Gastroesophageal sphincter (tissue), 4 donors: ENCODE results near the gene ZNHIT2. TPM values are rescaled to one million over a fixed set of nuclear protein-coding genes. Genes with fewer than 3 reads are reported as not detected.

ENCODE experiments used
- ATAC-seq: fragments of 150-250 bp; one replicate; pipeline ENCODE4 v1.9.1; 2016; ENCODE audit warnings: mild to moderate bottlenecking, moderate library complexity
- H3K27ac ChIP-seq, 4 donors: fragments of 200-600 bp; sonication (generic) in 3 of 4; 1 replicate in 3 of 4; 2 replicates in 1 of 4; pipeline ENCODE4 v1.5.1; 2016 to 2019
- H3K27me3 ChIP-seq: fragments of 200-600 bp; sonication (generic); one replicate; pipeline ENCODE4 v1.5.1; 2019
- H3K36me3 ChIP-seq, 2 donors: fragments of 200-600 bp; sonication (generic); one replicate each; pipeline ENCODE4 v1.5.1; 2019; ENCODE audit warnings: control low read depth in 1 of 2
- H3K4me1 ChIP-seq, 3 donors: fragments of 200-600 bp; sonication (generic); 1 replicate in 2 of 3; 2 replicates in 1 of 3; pipeline ENCODE4 v1.5.1; 2016 to 2019; ENCODE audit warnings: control low read depth in 2 of 3
- H3K4me3 ChIP-seq, 2 donors: fragments of 200-600 bp; sonication (generic); one replicate each; pipeline ENCODE4 v1.5.1; 2019; ENCODE audit warnings: mild to moderate bottlenecking in 1 of 2, moderate library complexity in 1 of 2
- H3K9me3 ChIP-seq, 3 donors: fragments of 200-600 bp; sonication (generic); one replicate each; pipeline ENCODE4 v1.5.1; 2017 to 2019; ENCODE audit warnings: control low read depth in 2 of 3
- CTCF ChIP-seq, 4 experiments: fragments of 200-600 bp in 2 of 4; fragments of 450-650 bp in 2 of 4; sonication (generic) in 1 of 4; IDR thresholded peaks; one replicate each; pipeline ENCODE4 v1.5.1; 2017 to 2019; ENCODE audit warnings: antibody characterized with exemption in 4 of 4, mild to moderate bottlenecking in 2 of 4, moderate library complexity in 2 of 4
- EP300 ChIP-seq: sonication (generic); formaldehyde crosslinking; IDR thresholded peaks from one replicate; pipeline ENCODE4 v1.6.1; 2017; ENCODE audit warnings: antibody characterized with exemption, mild to moderate bottlenecking
- POLR2A ChIP-seq, 2 donors: fragments of 450-650 bp; IDR thresholded peaks; one replicate each; pipeline ENCODE4 v1.6.1; 2017; ENCODE audit warnings: antibody characterized with exemption in 2 of 2, mild to moderate bottlenecking in 2 of 2, moderate library complexity in 1 of 2
- POLR2AphosphoS5 ChIP-seq: sonication (generic); formaldehyde crosslinking; IDR thresholded peaks from one replicate; pipeline ENCODE4 v1.6.1; 2017; ENCODE audit warnings: antibody characterized with exemption
- WGBS, 2 donors: methylation state at CpG; one replicate each; pipeline ENCODE4 v1.1.5; 2018; ENCODE audit warnings: low coverage in 1 of 2; 5-methylcytosine and 5-hydroxymethylcytosine counted together
- total RNA-seq, 4 donors: library from RNA; depleted of rRNA; stranded (reverse); fragments of >200 nt; gene quantifications; one replicate each; pipeline ENCODE4 v1.1.0, GENCODE V29; 2016

The ZNHIT2 gene
- total RNA-seq, 4 donors from 2014 or later, result 13.6 to 19.1 (median 15.4) TPM

- no peaks in the 10 kb centered on the region for H3K9me3 ChIP-seq
- TF ChIP-seq CTCF (IDR thresholded peaks at IDR 0.05) (no peak), EP300 (no peak), POLR2A (IDR thresholded peaks at IDR 0.05) (no peak), POLR2AphosphoS5 (no peak)
- H3K4me3 ChIP-seq, result no peak overlapping the region
- no peak for ATAC-seq
- H3K36me3 ChIP-seq, result no peaks in the 10 kb centered on the region
- H3K27me3 ChIP-seq, result no peaks in the 10 kb centered on the region
- H3K27ac ChIP-seq, result no peak overlapping the region
- no peaks in the 10 kb centered on the region for H3K4me1 ChIP-seq
- 61 to 65% methylated on average over 4 to 5 of the region's 5 CpGs for whole genome bisulfite sequencing, 2 donors
These were observed 41.5 kb upstream of the ZNHIT2 start for GRCh38 chr11:65159012-65159411.

GRCh38 chr11:65157336-65157735, 39.8 kb upstream of the ZNHIT2 start:
- H3K27me3 ChIP-seq, result no peaks in the 10 kb centered on the region
- no peak overlapping the region for H3K27ac ChIP-seq
- H3K36me3 ChIP-seq, result no peaks in the 10 kb centered on the region
- 49 to 60% methylated on average over 2 to 3 of the region's 3 CpGs for WGBS, 2 donors
- no peak for TF ChIP-seq EP300
- TF ChIP-seq POLR2AphosphoS5, result no peak
- no peak for TF ChIP-seq CTCF (IDR thresholded peaks at IDR 0.05)
- TF ChIP-seq POLR2A (IDR thresholded peaks at IDR 0.05), result no peak
- no peak overlapping the region for H3K4me3 ChIP-seq
- H3K4me1 ChIP-seq, result no peaks in the 10 kb centered on the region
- ATAC-seq, result no peak
- no peaks in the 10 kb centered on the region for H3K9me3 ChIP-seq

- ATAC-seq, result no peak
- H3K27me3 ChIP-seq, result no peaks in the 10 kb centered on the region
- 100% methylated on average over 2 of the region's 3 CpGs; no CpG with 5 or more reads in 1 of the 2 donors for WGBS, 2 donors
- H3K4me3 ChIP-seq, result no peak overlapping the region
- H3K9me3 ChIP-seq, result no peaks in the 10 kb centered on the region
- no peaks in the 10 kb centered on the region for H3K36me3 ChIP-seq
- H3K4me1 ChIP-seq, result no peaks in the 10 kb centered on the region
- TF ChIP-seq CTCF (IDR thresholded peaks at IDR 0.05), result no peak
- no peak for TF ChIP-seq POLR2A (IDR thresholded peaks at IDR 0.05)
- TF ChIP-seq POLR2AphosphoS5, result no peak
- H3K27ac ChIP-seq, result no peak overlapping the region
These were observed 39.4 kb upstream of the ZNHIT2 start for GRCh38 chr11:65156926-65157325.

GRCh38 chr11:65156256-65156655, 38.8 kb upstream of the ZNHIT2 start:
- TF ChIP-seq POLR2AphosphoS5, result no peak
- TF ChIP-seq EP300, result no peak
- no peak for TF ChIP-seq POLR2A (IDR thresholded peaks at IDR 0.05)
- TF ChIP-seq CTCF (IDR thresholded peaks at IDR 0.05), result no peak
- no peaks in the 10 kb centered on the region for H3K4me1 ChIP-seq
- no peaks in the 10 kb centered on the region for H3K9me3 ChIP-seq
- no peak for ATAC-seq
- H3K4me3 ChIP-seq, result no peak overlapping the region
- no peaks in the 10 kb centered on the region for H3K36me3 ChIP-seq
- no peaks in the 10 kb centered on the region for H3K27me3 ChIP-seq
- WGBS, 2 donors, result 90 to 100% methylated on average over 1 to 3 of the region's 3 CpGs
- no peak overlapping the region for H3K27ac ChIP-seq

- no peaks in the 10 kb centered on the region for H3K36me3 ChIP-seq
- 50 to 60% methylated on average over 2 of the region's 2 CpGs for WGBS, 2 donors
These were observed 34.6 kb upstream of the ZNHIT2 start for GRCh38 chr11:65152122-65152521.

More at GRCh38 chr11:65152122-65152521, 34.6 kb upstream of the ZNHIT2 start:
- no peak for TF ChIP-seq POLR2A (IDR thresholded peaks at IDR 0.05)
- no peak for TF ChIP-seq POLR2AphosphoS5
- no peak for TF ChIP-seq CTCF (IDR thresholded peaks at IDR 0.05)
- TF ChIP-seq EP300, result no peak
- H3K4me1 ChIP-seq, result peaks cover 0 to 7% (median 0%) of the 10 kb centered on the region in 3 donors
- no peak for ATAC-seq
- H3K27ac ChIP-seq, result no peak overlapping the region
- H3K27me3 ChIP-seq, result peaks cover under 1% of the 10 kb centered on the region
- no peaks in the 10 kb centered on the region for H3K9me3 ChIP-seq
- no peak overlapping the region for H3K4me3 ChIP-seq
